ENCODE measurements around the gene SLC27A2.

SLC27A2 gene

GRCh38 chr15:50190723-50191122, 8.7 kb downstream of the SLC27A2 start:
- no peak for DNase-seq (ENCODE audit: low read depth in 2 of 2)

DNA sequence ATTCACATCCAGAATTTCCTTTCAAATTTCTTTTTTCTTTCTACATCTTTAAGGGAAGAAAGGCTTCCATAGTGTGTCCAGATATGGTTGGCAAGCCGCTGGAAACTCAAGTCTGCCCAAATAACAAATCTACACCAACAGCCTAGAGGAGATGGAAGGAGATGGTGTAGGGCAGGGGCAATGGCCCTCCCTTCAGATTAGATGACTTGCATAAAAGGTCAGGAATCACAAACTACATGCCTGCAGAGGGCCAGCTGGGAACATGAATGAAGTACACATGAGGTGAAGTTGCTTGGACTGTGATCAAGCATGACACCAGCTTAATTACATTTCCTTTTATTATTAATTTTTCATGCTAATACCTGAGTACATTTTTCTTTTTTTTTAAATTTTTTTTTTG, 10.2 kb downstream of the SLC27A2 start:
- no peak for DNase-seq (ENCODE audit: low read depth in 2 of 2)

- DNase-seq (ENCODE audit: low read depth in 2 of 2): no peak
These were observed 11.1 kb downstream of the SLC27A2 start for GRCh38 chr15:50192926-50193620.

DNA sequence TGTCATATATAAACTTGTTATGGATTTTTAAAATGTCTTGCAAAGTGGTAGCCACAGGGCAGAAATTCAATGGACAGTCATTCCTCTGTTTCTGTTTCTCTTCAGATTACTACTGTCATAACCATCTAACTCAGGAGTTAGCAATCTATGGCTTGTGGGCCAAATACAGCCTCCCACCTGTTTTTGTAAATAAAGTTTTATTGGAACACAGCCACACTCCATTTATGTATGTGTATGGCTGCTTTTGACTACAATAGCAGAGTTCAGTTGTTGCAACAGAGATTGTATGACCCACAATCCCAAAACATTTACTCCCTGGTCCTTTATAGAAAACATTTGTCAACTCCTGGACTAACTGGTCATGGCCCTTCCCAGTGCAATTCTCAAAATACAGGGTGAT, 20.0 kb downstream of the SLC27A2 start:
- DNase-seq (ENCODE audit: low read depth in 2 of 2): no peak

- DNase-seq (ENCODE audit: low read depth in 2 of 2): no peak
These were observed 24.0 kb downstream of the SLC27A2 start for GRCh38 chr15:50206020-50206419.

DNA sequence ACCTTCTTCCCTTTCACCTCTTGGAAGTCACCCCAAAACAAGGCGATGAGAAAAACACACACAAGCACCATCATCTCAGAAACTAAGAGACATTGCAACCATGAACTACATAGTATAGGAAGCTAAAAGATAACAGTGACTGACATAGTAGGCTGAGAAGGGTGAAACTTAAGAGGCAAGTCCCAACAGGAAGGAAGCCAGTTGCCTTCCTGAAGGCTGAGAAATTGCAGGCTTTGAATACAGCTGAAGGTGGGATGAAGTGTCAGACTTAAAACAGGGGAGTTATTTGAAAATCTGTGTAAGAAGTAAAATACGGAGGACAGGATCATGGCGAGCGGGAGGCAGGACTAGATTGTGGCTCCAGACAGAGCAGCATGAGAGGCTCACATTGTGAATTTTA, 27.8 kb downstream of the SLC27A2 start:
- DNase-seq (ENCODE audit: low read depth in 2 of 2): no peak

DNA sequence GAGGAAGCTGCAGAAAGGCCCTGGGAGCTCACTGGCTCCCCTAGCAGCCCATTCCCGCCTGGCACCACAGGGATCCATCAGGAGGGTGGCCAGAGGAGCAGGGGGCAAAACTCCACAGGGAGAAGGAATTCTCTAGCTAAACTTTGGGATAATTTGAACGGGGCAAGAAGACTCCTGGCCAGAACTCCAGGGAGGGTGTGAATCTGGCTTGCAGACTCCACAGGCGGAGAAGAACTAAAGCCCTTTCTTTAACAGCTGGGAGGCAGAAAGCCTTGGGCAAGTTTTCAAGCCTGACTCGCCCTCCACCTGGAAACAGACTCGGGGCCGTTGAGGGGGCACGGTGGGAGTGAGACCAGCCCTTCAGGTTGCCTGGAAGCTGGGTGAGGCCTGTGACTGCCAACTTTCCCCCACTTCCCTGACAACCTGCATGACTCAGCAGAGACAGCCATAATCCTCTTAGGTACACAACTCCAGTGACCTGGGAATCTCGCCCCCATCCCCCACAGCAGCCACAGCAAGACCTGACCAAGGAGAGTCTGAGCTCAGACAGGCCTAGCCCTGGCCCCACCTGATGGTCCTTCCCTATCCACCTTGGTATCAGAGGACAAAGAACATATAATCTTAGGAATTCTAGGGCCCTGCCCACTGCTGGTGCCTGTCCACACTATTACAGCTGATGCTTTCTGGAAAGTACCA, 28.6 kb downstream of the SLC27A2 start:
- DNase-seq (ENCODE audit: low read depth in 2 of 2): no peak

DNA sequence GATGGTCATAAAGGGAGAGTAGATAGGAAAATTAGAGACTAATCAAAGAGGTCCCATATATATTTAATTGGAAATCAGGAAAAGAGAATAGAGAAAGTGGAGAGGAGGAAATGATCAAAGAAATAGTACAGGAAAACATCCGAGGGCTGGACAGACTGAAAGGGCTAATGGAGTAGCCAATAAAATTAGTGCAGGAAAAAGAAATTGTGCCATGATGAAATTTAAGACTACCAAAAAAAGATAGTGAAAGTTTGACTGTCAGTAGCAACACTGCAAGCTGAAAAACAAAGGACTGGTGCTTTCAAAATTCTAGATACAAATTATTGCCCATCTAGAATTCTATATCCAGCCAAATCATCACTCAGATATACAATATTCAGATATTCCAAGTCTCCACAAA, 36.3 kb downstream of the SLC27A2 start:
- no peak for DNase-seq (ENCODE audit: low read depth in 2 of 2)

DNA sequence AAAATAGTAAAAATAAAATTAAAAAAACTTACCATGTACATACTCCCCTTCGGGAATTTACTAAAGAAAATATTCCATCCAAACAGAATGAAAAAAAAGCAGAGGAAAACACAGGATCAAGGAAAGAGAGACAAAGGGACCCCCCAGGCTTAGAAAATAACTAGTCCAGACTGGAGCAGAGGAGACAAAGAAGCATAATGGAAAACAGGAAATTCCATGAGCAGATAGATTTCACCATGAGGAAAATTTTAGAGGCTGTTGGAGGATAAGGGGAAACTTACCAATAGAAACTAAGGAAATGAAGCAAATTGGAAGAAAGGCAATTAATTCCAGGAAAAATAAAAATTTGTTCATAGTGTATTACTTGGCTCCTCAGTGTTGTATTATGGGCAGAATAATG, 36.7 kb downstream of the SLC27A2 start:
- DNase-seq (ENCODE audit: low read depth in 2 of 2): no peak

DNA sequence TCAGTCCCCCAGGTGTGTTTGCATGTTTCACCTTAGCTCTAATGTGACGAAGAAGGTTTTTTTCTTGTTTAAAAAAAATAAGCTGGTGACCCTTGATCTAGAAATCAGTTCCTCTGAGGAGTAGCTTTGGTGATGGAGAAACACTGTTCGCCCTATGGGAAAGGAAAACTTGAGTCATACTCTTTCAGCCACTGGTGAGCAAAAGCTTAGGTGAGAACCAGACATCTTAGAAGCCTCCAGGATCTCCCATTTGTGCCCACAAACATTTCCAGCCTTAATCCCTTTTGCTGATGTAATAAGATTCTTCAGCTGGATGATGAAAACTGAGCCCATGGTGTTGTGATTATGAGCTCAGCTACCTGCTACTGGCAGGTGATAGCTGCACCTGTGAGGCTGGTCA, 37.8 kb downstream of the SLC27A2 start:
- no peak for DNase-seq (ENCODE audit: low read depth in 2 of 2)

- DNase-seq (ENCODE audit: low read depth in 2 of 2): no peak
These were observed 40.2 kb downstream of the SLC27A2 start for GRCh38 chr15:50222181-50222580.

GRCh38 chr15:50224606-50225005, 42.6 kb downstream of the SLC27A2 start:
- DNase-seq (ENCODE audit: low read depth in 2 of 2): no peak

- DNase-seq (ENCODE audit: low read depth in 2 of 2): no peak
These were observed 43.1 kb downstream of the SLC27A2 start for GRCh38 chr15:50225057-50225456.

DNA sequence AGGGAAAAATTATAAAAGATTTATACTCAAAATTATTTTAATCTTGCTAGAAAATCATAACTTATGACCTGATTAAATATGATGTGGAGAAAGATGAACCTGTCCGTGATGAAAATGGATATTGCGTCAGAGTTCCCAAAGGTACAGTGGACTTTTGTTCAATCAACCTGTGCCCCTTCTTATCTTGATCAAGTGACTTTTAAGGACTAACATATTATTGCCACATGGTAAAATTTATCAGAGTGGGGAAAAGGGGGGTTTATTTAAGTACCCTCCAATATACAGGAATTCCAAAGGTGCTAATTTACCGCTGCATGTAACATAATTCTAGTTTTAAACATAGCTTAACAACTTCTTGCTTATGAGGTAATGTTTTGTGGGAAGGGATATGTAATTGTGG, 43.9 kb downstream of the SLC27A2 start:
- no peak for DNase-seq (ENCODE audit: low read depth in 2 of 2)

- DNase-seq (ENCODE audit: low read depth in 2 of 2): no peak
These were observed 45.1 kb downstream of the SLC27A2 start for GRCh38 chr15:50227076-50227475.

DNA sequence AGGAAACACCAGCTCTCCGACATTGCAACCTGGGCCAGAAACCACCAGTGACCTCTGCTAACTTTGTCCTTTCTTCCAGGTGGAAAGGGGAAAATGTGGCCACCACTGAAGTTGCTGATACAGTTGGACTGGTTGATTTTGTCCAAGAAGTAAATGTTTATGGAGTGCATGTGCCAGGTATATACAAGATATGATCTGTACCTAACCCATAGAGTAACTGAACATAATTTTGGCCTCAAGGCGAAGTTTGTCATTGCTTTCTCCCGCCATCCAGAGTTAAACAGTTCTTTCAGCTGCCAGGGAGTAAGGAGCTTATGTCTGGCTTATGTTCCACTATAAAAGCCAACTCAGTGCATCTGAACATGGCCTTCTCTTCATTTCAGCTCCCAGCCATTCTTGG, 46.9 kb downstream of the SLC27A2 start:
- no peak for DNase-seq (ENCODE audit: low read depth in 2 of 2)

DNA sequence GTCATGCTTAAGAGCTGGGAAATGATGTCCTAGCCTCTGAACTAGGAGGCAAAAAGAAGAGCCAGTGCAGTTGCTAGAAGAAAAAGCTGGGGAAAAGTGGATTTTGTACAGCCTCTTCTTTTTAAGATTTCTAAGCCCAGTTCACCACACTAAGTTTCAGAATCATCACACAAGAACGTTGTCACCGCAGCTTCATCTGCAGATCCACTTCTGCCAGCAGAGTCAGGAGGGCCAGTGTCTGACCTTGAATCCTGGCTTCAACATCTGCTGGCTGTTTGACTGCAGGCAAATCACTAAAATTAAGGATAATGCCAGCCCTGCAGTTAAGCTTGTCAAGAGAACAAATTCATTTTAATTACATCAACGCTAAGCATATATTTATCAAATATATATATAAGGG, 47.3 kb downstream of the SLC27A2 start:
- DNase-seq (ENCODE audit: low read depth in 2 of 2): no peak

DNA sequence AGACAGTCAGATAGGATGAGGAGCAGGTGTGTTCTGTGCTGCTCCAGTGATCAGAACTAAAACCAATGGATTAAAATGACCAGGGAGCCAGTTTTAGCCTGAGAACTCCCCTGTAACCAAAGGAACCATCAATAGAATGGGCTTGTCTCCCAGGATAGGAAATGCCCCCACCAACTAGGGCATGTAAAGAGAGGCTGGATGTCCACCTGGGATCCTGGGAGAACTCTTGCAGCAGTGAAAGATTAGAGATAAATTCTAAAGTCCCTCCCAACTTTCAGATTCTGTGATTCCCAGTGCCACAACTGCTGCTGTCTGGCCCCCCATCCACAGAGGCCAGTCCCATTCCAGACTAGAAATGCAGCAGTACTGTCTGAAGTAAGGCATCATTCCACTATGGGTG, 49.8 kb downstream of the SLC27A2 start:
- no peak for DNase-seq (ENCODE audit: low read depth in 2 of 2)

DNA sequence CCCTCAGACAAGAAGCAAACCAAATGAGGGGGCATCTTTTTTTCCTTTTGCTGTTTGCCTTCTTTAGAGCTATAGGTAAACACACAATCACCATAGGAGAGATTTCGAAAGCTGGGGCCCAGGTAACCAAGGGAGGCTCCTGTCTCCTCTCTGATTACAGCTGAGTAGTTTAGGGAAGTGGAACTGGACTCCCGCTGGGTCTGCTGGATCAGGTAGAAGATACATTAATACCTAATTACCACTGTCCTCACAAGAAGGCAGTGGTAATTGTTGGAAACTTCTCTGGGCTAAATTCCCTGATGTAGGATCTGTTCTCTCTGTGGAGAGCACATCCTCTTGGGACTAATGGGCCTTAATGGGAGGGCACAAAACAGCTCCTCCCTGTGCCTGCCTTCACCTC, 50.8 kb downstream of the SLC27A2 start:
- no peak for DNase-seq (ENCODE audit: low read depth in 2 of 2)

GRCh38 chr15:50233192-50233736, 51.3 kb downstream of the SLC27A2 start:
- DNase-seq (ENCODE audit: low read depth in 2 of 2): no peak

DNA sequence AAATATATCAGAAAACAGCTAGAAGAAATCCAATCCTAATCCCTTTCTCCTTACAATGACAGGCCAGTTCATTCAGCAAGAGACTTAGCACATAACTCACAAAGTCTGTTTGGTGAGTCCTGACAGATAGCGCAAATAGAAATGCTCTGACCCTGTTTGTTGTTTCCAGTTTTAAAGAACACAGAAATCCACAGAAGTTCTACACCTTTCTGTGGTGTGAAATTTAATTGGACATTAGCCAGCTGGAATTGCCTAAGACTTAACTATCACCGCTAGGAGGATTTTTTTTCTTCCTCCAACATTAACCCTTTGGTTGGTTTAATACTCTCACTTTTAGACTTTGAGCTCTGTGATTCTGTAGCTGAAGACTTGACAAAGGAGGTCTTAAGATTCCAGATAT, 52.8 kb downstream of the SLC27A2 start:
- no peak for DNase-seq (ENCODE audit: low read depth in 2 of 2)

GRCh38 chr15:50235794-50236193, 53.8 kb downstream of the SLC27A2 start:
- no peak for DNase-seq (ENCODE audit: low read depth in 2 of 2)

- no peak for DNase-seq (ENCODE audit: low read depth in 2 of 2)
These were observed 54.4 kb downstream of the SLC27A2 start for GRCh38 chr15:50236433-50236832.

Data from stimulated activated CD4-positive, alpha-beta T cell treated with anti-CD3 and anti-CD28 coated beads, Interleukin-1b, Interleukin-23, amount 100 ng/mL, for 1 hour (primary cell).